Skeletal muscle tissue (tissue), 4 donors: ENCODE data around the gene DYRK3. TPM values are rescaled to one million over a fixed set of nuclear protein-coding genes. Genes with fewer than 3 reads are reported as not detected.
"Not testable (repeated sequence)": the region's sequence is repeated elsewhere in the genome, so short reads cannot be mapped to it uniquely, and the experiment has no call there.

Experiments
- H3K27ac ChIP-seq: one replicate; pipeline ENCODE4 v1.7.0; 2013; ENCODE audit warnings: mild to moderate bottlenecking, low read depth, low read length, inconsistent platforms
- H3K27me3 ChIP-seq, 3 donors: one replicate each; pipeline ENCODE4 v1.7.0; 2013; ENCODE audit warnings: low read length in 3 of 3; ENCODE audit not compliant: control insufficient read depth in 3 of 3, insufficient read depth in 3 of 3
- H3K36me3 ChIP-seq, 3 donors: one replicate each; pipeline ENCODE4 v1.7.0; 2013; ENCODE audit warnings: low read length in 3 of 3; ENCODE audit not compliant: control insufficient read depth in 3 of 3, insufficient read depth in 3 of 3
- H3K4me1 ChIP-seq, 3 donors: one replicate each; pipeline ENCODE4 v1.7.0; 2013; ENCODE audit warnings: low read length in 3 of 3, mild to moderate bottlenecking in 3 of 3; ENCODE audit not compliant: control insufficient read depth in 3 of 3, insufficient read depth in 3 of 3
- H3K4me3 ChIP-seq, 3 donors: one replicate each; pipeline ENCODE4 v1.7.0; 2013; ENCODE audit warnings: low read length in 3 of 3
- H3K9ac ChIP-seq, 3 donors: one replicate each; pipeline ENCODE4 v1.7.0; 2013; ENCODE audit warnings: low read length in 3 of 3, mild to moderate bottlenecking in 3 of 3, moderate library complexity in 2 of 3, low read depth in 1 of 3
- H3K9me3 ChIP-seq, 3 donors: one replicate each; pipeline ENCODE4 v1.7.0; 2013; ENCODE audit warnings: low read length in 3 of 3; ENCODE audit not compliant: control insufficient read depth in 3 of 3
- total RNA-seq: library from RNA; depleted of rRNA; stranded (reverse); fragments of >200 nt; gene quantifications from one replicate; pipeline ENCODE4 v1.2.3, GENCODE V29; 2014
- donor health status: Osteomylitis.

DYRK3 gene
- total RNA-seq, 1 donor from 2014 or later = 13.0 TPM

GRCh38 chr1:206595581-206596318 is 39.6 kb upstream of the DYRK3 start:
- no peak overlapping the region for H3K27ac ChIP-seq
- no peaks in the 10 kb centered on the region for H3K9me3 ChIP-seq
- no peak overlapping the region for H3K9ac ChIP-seq
- peaks cover 73 to 90% (median 86%) of the 10 kb centered on the region in 3 donors for H3K36me3 ChIP-seq
- no peaks in the 10 kb centered on the region for H3K27me3 ChIP-seq
- no peak overlapping the region for H3K4me3 ChIP-seq
- H3K4me1 ChIP-seq = peaks cover 0 to 7% (median 0%) of the 10 kb centered on the region in 3 donors

GRCh38 chr1:206596319-206596666 is 39.0 kb upstream of the DYRK3 start:
- Histone ChIP-seq H3K9ac (no peak overlapping the region), H3K4me3 (no peak overlapping the region), H3K4me1 (peaks cover 0 to 7% (median 0%) of the 10 kb centered on the region in 3 donors), H3K27ac (no peak overlapping the region), H3K27me3 (no peaks in the 10 kb centered on the region), H3K36me3 (peaks cover 69 to 86% (median 86%) of the 10 kb centered on the region in 3 donors), H3K9me3 (no peaks in the 10 kb centered on the region)

GRCh38 chr1:206600527-206600926 is 34.8 kb upstream of the DYRK3 start:
- Histone ChIP-seq H3K9ac (no peak overlapping the region), H3K27ac (no peak overlapping the region), H3K36me3 (peaks cover 66 to 86% (median 84%) of the 10 kb centered on the region in 3 donors), H3K4me1 (no peaks in the 10 kb centered on the region), H3K4me3 (no peak overlapping the region), H3K27me3 (no peaks in the 10 kb centered on the region), H3K9me3 (no peaks in the 10 kb centered on the region)

- H3K9ac ChIP-seq = no peak overlapping the region
- no peaks in the 10 kb centered on the region for H3K27me3 ChIP-seq
- no peaks in the 10 kb centered on the region for H3K4me1 ChIP-seq
- no peak overlapping the region for H3K27ac ChIP-seq
- H3K9me3 ChIP-seq = no peaks in the 10 kb centered on the region
- H3K36me3 ChIP-seq = peaks cover 42 to 85% (median 81%) of the 10 kb centered on the region in 3 donors
- H3K4me3 ChIP-seq = no peak overlapping the region
These were observed 30.5 kb upstream of the DYRK3 start for GRCh38 chr1:206604861-206605260.

GRCh38 chr1:206606867-206607266 is 28.5 kb upstream of the DYRK3 start:
- Histone ChIP-seq H3K36me3 (peaks cover 32 to 76% (median 73%) of the 10 kb centered on the region in 3 donors), H3K27me3 (no peaks in the 10 kb centered on the region), H3K4me3 (no peak overlapping the region), H3K9ac (no peak overlapping the region), H3K9me3 (no peaks in the 10 kb centered on the region), H3K27ac (no peak overlapping the region), H3K4me1 (peaks cover 8 to 10% (median 9%) of the 10 kb centered on the region in 3 donors)

- Histone ChIP-seq H3K27ac (no peak overlapping the region), H3K9ac (no peak overlapping the region), H3K4me3 (no peak overlapping the region), H3K27me3 (no peaks in the 10 kb centered on the region), H3K4me1 (peaks cover 8 to 13% (median 10%) of the 10 kb centered on the region in 3 donors), H3K9me3 (no peaks in the 10 kb centered on the region), H3K36me3 (peaks cover 19 to 63% (median 61%) of the 10 kb centered on the region in 3 donors)
These were observed 27.1 kb upstream of the DYRK3 start for GRCh38 chr1:206608108-206608698.

GRCh38 chr1:206609229-206609991 is 25.9 kb upstream of the DYRK3 start:
- H3K4me1 ChIP-seq = peaks cover 8 to 13% (median 10%) of the 10 kb centered on the region in 3 donors
- H3K27me3 ChIP-seq = no peaks in the 10 kb centered on the region
- no peak overlapping the region for H3K4me3 ChIP-seq
- H3K9ac ChIP-seq = no peak overlapping the region
- no peaks in the 10 kb centered on the region for H3K9me3 ChIP-seq
- peaks cover 19 to 52% (median 52%) of the 10 kb centered on the region in 3 donors for H3K36me3 ChIP-seq
- no peak overlapping the region for H3K27ac ChIP-seq

GRCh38 chr1:206612129-206612876 is 23.0 kb upstream of the DYRK3 start, which contains the start of gene EIF2D:
EIF2D (minus strand) TSS chr1:206612465; CDS start chr1:206612342, 123 bp downstream.
- Histone ChIP-seq H3K27ac (peak within 1 kb of the TSS; percentile 92), H3K9me3 (no peaks in the 10 kb centered on the region), H3K4me1 (peaks cover 8 to 13% (median 10%) of the 10 kb centered on the region in 3 donors), H3K9ac (peak within 1 kb of the TSS; percentile 98 to 99 (median 99)), H3K27me3 (no peaks in the 10 kb centered on the region), H3K36me3 (peaks cover 14 to 27% (median 26%) of the 10 kb centered on the region in 3 donors), H3K4me3 (peak within 1 kb of the TSS; percentile 94 to 95 (median 94))

- H3K27ac ChIP-seq, H3K4me3 ChIP-seq, H3K4me1 ChIP-seq, H3K9me3 ChIP-seq, H3K27me3 ChIP-seq, H3K9ac ChIP-seq, H3K36me3 ChIP-seq: not testable (repeated sequence)
These were observed 8.9 kb upstream of the DYRK3 start for GRCh38 chr1:206626396-206626795.
